ENCODE results near the gene GALNT5.
A peak's percentile ranks its signal among the peaks of the same experiment; 100 is the strongest.
"Not testable (repeated sequence)": the region's sequence is repeated elsewhere in the genome, so short reads cannot be mapped to it uniquely, and the experiment has no call there.

GALNT5 gene, protein sequence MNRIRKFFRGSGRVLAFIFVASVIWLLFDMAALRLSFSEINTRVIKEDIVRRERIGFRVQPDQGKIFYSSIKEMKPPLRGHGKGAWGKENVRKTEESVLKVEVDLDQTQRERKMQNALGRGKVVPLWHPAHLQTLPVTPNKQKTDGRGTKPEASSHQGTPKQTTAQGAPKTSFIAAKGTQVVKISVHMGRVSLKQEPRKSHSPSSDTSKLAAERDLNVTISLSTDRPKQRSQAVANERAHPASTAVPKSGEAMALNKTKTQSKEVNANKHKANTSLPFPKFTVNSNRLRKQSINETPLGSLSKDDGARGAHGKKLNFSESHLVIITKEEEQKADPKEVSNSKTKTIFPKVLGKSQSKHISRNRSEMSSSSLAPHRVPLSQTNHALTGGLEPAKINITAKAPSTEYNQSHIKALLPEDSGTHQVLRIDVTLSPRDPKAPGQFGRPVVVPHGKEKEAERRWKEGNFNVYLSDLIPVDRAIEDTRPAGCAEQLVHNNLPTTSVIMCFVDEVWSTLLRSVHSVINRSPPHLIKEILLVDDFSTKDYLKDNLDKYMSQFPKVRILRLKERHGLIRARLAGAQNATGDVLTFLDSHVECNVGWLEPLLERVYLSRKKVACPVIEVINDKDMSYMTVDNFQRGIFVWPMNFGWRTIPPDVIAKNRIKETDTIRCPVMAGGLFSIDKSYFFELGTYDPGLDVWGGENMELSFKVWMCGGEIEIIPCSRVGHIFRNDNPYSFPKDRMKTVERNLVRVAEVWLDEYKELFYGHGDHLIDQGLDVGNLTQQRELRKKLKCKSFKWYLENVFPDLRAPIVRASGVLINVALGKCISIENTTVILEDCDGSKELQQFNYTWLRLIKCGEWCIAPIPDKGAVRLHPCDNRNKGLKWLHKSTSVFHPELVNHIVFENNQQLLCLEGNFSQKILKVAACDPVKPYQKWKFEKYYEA

GRCh38 chr2:157257312-157258252, at the start of gene GALNT5:
GALNT5 (plus strand) TSS chr2:157257705; CDS start chr2:157258083, 378 bp downstream.
- no peak for DNase-seq (ENCODE audit: low spot score)

GRCh38 chr2:157216286-157216965, 41.1 kb upstream of the GALNT5 start:
- no peak for DNase-seq (ENCODE audit: low spot score)

DNA sequence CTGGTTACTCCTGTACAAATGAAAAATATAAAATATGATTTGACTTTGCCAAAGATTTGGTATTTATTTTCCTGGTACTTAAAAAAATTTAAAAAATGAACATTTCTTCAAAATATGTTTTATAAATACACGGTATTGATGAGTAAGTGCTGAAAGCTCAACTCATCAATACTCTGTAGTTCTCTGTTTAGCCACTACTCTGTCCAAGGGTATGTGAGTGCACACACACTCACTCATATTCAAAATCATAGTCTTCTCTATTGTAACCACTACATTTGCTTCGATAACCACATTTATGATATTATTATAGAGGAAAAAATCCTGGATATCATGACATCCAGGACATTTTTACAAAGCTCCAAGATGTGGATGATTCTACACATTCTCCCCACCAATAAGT, 40.1 kb upstream of the GALNT5 start:
- DNase-seq (ENCODE audit: low spot score), result no peak

GRCh38 chr2:157218911-157219310, 38.6 kb upstream of the GALNT5 start:
- DNase-seq (ENCODE audit: low spot score), result no peak

GRCh38 chr2:157220502-157220901, 37.0 kb upstream of the GALNT5 start:
- DNase-seq (ENCODE audit: low spot score), result no peak

GRCh38 chr2:157221394-157221988, 36.0 kb upstream of the GALNT5 start:
- DNase-seq (ENCODE audit: low spot score), result no peak

DNA sequence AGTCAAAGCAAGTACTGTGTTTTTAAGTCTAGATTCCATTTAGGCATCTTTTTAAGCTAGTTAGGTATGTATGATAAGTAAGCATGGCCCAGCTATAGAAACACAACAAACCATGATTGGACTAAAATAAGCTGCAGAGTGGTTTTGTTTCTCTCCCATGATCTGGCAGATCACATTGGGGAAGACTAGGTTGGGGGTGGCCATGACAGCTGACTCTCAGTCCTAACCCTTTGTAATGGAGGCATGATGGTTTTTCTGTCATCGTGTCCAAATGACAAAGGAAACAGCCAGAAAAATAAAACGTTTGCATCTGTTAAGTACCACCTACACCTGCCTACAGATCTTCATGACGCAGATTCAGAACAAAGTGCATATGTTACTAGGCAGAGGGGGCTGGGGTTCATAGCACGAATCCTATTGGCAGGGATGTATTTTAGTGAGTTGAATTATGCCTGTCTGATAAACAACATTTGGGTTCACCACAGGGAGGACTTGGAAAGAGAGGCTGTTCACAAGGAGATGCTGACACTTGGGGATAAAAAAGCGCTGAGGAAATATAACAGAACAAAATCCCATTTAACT, 33.8 kb upstream of the GALNT5 start:
- no peak for DNase-seq (ENCODE audit: low spot score)

DNA sequence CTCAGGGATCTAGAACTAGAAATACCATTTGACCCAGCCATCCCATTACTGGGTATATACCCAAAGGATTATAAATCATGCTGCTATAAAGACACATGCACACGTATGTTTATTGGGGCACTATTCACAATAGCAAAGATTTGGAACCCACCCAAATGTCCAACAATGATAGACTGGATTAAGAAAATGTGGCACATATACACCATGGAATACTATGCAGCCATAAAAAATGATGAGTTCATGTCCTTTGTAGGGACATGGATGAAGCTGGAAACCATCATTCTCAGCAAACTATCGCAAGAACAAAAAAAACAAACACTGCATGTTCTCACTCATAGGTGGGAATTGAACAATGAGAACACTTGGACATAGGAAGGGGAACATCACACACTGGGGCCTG, 33.1 kb upstream of the GALNT5 start:
- DNase-seq (ENCODE audit: low spot score), result not testable (repeated sequence)

- no peak for DNase-seq (ENCODE audit: low spot score)
These were observed 29.9 kb upstream of the GALNT5 start for GRCh38 chr2:157227592-157227991.

DNA sequence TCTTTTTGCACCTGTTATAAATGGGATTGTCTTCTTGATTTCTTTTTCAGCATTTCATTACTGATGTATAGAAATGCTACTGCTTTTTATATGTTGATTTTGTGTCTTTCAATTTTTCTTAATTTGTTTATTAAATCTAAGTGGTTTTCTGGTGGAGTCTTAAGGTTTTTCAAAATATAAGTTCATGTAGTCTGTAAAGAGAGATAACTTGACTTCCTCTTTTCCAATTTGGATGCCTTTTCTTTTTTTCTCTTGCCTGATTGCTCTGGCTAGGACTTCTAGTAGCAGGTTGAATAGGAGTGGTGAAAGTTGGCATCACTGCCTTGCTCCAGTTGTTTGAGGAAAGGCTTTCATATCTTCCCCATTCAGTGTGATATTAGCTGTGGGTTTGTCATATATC, 28.6 kb upstream of the GALNT5 start:
- DNase-seq (ENCODE audit: low spot score), result no peak

DNA sequence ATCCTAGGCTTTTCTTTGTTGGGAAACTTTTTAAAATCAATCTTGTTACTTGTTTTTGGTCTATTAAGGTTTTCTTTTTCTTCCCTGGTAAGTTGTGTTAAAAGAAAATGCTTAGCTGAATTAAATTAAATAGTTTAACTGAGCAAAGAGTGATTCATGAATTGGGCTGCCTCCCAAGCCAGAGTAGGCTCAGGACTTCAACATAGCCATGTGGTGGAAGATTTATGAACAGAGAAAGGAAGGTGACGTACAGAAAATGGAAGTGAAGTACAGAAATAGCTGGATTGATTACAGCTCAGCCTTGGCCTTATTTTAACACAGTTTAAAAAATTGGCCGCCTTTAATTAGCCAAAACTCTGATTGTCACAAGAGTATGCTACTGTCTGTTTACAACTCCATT, 27.9 kb upstream of the GALNT5 start:
- no peak for DNase-seq (ENCODE audit: low spot score)

DNA sequence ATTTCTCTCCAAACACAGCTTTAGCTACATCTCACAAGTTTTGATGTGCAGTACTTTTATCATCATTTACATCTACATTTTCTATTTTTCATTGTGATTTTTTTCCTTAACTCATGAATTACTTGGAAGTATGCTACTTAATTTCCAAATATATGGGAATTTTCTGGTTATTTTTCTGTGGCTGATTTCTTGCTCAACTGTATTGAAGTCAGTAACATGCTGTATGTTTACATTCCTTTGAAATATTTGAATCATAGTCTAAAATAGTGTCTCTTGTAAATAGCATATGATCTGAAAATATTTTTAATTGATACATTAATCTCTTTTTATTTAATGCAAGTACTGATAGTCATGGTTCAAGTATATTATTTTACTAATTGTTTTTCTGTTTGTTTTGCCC, 26.0 kb upstream of the GALNT5 start:
- DNase-seq (ENCODE audit: low spot score), result no peak

GRCh38 chr2:157233506-157233905, 24.0 kb upstream of the GALNT5 start:
- no peak for DNase-seq (ENCODE audit: low spot score)

GRCh38 chr2:157236404-157236803, 21.1 kb upstream of the GALNT5 start:
- DNase-seq (ENCODE audit: low spot score), result no peak

DNA sequence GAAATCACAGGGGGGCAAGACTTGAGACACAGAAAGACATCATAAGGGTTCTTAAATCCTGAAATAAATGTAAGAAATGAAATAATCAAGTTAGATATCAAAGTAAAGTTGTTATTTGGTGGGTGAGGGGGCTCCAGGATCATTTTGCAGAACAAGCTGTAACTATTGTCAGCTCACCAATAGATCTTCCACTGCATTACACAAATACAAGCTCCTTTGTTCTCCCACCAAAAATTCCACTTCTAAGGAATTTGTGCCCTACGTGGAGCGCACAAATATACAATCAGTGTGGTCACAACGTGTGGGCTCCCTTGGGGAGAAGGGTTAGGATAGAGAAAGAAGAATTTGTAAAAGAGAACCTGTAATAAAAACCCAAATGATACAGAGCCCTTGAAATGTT, 19.2 kb upstream of the GALNT5 start:
- DNase-seq (ENCODE audit: low spot score), result no peak

DNA sequence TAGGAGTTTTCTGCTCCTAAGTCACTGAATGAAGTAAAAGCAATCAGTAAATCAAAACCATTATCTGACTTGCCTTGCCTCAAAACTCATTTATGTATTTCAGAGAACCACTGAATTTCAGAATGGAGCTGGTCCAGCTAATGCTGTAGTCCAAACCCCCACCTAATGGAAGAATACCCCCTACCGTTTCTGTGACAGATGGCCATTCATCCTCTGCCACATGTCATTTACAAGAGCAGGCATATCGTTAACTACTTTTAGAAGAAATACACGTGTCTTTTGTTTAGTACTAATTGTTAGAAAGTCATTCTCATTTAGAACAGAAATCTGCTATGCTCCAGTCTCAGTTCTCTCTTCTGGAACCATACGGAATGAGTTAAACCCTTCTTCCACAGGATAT, 12.8 kb upstream of the GALNT5 start:
- no peak for DNase-seq (ENCODE audit: low spot score)

DNA sequence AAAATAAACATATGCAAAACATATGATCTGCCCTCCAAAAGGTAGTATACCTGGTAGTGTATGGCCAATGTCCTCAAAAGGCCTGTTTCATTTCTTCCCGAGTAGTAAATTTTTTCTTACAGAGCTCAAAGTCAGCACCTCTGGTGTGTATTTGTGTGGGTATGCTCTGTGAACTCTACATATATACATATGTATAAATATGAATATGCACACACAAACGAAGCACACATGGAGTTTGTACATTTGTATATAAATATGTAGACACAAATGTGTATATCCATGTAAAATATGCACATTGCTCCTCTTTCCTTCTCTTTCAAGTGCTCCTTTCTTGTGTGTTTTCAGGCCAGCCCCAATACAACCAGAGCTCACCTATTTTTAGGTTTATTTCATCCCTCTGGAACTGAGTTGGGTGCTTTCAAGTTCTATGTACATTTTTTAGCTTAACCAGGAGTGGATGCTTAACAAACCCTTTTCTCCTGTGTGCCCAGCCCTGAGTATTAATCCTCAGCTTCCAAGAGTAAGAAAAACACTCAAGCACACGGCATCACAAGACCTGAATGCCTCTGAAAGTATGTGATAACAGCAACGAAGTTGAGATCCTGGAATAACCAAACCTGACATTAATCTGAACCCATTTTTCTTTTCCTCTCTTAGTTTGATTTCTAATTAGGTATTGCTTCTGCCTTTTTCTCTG, 12.2 kb upstream of the GALNT5 start:
- no peak for DNase-seq (ENCODE audit: low spot score)

DNA sequence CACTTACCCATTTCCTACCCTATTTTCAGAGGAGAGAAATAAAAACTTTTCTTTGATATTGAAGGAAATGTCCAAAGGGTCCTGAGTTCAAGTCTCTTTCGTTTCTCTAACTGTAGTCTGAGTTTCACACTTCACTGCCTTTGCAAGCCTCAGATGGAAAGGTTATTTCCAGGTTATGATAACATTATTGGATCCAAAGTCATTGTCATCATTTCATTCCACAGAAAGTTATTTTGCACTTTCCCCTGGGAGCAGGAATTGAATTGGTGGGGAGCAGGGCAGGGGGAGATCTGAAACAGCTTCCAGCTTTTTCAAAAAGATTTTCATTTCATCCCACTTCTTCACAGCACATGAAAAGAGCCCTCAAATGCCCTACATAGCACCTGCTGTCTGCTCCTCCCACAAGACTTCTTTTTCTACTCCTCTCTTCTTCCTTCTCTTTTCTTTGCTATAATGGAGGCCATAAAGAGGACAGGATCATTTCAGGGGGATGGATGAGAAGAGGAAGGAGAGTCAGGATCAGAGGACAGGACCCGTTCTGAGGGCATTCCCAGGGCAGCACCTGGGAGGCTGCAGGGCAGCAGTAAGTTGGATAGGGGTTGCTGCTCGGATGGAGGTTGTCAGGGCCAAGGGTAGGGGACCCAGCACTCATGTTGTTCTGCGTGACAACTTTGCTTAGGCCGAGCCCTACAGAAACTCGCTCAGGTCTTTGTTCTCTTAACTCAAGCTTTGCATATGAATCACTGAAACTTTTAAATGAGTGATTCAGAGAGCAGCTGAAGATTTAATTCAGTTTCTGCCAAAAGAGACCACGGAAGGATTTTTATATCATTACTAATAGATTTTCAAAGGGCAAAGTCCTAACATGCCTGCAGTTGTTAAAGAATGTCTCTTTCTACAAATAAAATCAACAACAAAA, 11.4 kb upstream of the GALNT5 start:
- peak; percentile 82 for DNase-seq (ENCODE audit: low spot score)
